GM18526 (cell line): ENCODE results near the gene TATDN2.
A peak's percentile ranks its signal among the peaks of the same experiment; 100 is the strongest.

Source experiments
- POLR2A ChIP-seq: IDR thresholded peaks from 3 replicates; pipeline ENCODE4 v1.6.1; 2011; ENCODE audit not compliant: insufficient read length; ENCODE audit errors: extremely low read depth

The TATDN2 gene

DNA sequence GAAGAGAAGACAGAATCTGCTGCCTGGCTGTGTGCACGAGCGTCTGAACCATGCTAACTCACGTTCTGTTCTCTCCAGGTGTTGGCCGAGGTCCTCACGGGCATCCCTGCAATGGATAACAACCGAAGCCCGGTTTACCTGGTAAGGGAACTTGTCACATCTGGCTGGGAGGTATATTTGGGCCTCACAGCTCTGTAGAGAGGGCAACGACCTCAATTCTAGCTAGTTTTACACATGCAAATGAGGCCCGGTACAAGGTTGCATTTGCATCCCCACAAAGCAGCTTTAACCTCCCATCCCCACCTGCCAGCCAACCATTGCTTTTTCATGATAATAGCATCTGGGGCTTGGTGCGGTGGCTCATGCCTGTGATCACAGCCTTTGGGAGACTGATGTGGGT, 22.0 kb upstream of the TATDN2 start:
- no peak for TF ChIP-seq POLR2A

DNA sequence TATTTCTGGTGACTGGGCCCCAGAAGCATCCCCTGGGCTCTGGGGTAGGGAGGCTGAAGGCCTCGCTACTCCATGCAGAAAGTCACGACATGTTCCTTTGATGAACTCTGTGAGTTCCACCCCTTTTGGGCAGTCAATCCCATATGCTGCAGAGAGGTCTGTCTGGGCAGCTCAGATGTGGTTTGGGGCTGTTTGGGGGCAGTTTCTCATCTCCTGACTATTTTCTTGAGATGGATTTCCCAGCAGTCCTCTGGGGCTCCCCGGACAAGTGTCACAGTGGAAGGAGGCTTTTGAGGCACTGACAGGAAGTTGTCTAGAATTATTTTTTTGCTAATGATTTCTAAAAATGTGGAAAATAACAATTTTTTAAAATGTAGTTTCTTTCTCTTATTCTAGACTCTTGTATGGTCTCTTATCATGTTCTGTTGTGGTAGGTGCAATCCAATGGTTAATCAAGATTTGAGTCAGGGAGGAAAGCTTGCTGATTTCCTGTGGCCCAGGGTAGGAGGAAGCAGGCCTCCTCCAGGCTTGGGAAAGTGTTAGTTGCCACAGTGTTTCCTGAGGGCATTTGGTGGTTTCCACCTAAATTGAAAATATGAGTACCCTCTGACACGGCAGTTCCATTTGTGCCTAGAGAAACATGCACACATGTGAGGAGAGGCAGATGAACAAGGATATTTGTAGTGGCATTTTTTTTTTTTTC, 19.9 kb upstream of the TATDN2 start:
- TF ChIP-seq POLR2A = no peak

DNA sequence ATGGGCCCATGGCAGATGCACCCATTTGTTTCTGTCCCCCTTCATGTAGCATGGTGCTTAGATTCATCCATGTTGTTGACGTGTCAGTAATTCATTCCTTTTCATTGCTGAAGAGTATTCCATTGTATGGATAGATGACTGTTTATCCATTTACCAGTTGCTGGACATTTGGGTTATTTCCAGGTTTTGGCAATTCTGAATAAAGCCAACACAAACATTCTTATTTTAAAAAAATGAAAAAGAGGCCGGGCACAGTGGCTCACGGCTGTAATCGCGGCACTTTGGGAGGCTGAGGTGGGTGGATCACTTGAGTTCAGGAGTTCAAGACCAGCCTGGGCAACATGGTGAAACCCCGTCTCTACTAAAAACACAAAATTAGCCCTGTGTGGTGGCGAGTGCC, 18.7 kb upstream of the TATDN2 start:
- no peak for TF ChIP-seq POLR2A

DNA sequence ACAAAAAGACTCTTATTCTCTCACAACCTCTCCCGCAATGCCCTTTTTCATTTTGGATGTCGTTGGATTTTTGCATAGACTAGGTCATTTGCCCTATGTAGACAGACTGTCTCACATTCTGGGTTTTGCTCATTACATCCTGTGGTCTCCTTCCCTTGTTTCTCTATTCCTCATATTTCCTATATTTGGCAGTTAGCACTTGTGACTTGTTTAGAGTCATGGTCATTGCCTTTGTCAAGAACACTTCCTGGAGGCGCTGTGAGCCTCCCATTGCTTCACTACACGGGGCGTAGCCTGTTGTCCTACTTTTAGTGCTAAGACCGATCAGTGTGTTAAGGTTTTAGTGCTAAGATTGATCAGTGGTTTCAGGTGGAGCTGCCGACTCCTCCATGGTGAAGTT, 16.1 kb upstream of the TATDN2 start:
- no peak for TF ChIP-seq POLR2A

DNA sequence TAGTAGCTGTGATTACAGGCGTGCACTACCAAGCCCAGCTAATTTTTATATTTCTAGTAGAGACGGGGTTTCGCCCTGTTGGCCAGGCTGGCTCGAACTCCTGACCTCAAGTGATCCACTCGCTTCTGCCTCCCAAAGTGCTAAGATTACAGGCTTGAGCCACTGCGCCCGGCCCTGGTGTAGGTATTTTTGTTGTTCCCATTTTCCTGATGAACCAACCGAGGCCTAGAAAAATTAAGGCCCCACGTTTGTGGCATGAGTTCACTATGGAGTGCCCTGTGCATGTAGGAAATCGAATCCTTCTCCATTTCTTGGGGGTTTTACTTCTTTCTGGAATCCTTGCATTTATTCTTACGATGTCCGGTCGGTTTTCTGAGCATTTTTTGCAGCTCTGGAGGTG, 14.3 kb upstream of the TATDN2 start:
- TF ChIP-seq POLR2A = no peak

DNA sequence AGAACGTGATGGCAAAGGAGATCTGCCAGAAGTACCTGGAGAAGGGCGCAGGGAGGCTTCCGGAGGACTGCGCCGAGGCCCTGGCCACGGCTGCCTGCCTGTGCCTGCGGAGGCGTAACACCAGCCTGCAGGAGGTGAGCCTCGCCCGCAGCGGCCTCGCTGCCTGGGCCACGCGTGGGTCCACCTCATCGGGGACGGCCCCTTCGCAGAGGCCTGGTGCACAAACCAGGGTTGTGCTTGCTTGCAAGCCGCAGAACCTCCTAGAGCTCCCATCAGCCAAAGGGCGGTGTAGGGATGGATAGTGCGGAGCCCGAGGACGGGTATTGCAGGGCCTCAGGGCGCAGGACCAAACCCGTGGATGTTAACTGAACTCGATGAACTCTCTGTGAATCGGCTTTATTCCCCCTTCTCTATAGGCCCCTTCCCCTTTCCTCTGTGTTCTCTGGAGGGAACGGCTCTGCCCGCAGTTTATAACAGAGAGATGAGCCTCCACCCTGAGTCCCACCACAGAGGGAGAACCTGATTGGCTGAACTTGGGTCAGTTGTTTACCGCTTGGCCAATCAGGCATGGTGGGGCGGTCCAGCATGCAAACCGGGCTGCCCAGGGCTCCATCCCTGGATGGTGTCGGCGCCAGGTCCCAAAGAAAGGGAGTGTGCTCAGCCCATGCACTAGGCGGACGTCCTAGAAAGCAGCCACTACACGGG, 13.6 kb upstream of the TATDN2 start:
- TF ChIP-seq POLR2A = no peak

DNA sequence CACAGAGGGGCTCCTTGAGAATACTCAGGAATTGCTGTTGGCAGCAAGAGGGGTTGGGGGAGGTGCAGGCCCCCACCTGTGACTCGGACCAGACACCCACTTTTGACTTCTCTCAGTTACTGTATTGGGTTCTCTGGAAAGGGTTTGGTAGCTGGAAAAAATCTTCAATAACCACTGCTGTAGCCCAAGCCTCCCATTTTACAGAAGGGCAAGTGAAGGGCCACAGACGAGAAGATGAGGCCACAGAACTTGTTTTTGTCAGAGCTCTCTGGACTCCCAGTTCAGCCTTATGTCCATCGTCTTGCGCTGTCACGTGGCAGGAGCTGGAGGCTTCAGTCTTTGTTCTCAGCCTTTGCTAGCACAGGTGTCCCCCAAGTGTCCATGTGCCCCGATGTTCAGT, 12.7 kb upstream of the TATDN2 start:
- no peak for TF ChIP-seq POLR2A

DNA sequence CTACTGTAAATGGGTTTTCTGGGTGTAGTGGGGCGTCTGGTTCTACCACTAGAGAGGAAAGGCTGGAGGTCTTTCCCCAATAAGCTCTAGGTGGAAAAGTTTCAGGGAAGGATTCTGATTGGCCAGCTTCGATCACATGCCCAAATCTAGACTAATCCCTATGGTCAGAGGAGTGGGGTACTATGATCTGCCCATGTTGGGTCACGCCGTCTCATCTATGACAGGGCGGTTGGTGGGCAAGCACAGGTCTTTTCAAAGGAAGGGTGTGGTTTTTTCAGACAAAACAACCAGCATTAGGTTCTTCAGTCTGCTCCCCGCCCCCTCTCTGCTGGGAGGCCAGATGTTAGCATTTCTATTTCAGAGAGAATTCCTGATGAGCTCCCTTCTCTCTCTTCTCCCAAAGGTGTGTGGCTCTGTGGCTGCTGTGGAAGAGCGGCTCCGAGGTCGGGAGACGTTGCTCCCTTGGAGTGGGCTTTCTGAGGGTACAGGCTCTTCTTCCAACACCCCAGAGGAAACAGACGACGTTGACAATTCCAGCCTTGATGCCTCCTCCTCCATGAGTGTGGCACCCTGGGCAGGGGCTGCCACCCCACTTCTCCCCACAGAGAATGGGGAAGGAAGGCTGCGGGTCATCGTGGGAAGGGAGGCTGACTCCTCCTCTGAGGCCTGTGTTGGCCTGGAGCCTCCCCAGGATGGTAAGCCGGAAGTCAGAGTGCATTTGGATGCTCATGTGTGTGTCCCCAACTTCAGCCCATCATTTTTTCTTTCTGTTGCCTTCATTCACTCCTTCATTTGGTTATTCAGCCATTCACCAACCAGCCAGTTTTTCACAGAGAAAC, 9.7 kb upstream of the TATDN2 start:
- TF ChIP-seq POLR2A = no peak

DNA sequence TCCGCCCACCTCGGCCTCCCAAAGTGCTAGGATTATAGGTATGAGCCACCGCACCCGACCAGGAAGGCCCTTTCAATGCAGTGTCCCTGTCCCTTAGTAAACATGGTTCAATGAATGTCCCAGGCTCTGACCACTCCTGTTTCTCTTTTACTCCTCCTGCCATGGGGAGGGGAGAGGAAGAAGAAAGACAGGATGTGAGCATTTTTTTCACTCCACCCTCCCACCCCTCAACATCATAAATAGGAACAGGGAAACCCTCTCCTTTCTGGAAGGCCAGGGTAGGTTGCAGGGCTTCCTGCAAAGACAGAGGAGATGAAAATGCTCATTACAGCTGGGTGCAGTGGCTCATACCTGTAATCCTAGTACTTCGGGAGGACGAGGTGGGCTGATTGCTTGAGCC, 7.5 kb upstream of the TATDN2 start:
- no peak for TF ChIP-seq POLR2A

DNA sequence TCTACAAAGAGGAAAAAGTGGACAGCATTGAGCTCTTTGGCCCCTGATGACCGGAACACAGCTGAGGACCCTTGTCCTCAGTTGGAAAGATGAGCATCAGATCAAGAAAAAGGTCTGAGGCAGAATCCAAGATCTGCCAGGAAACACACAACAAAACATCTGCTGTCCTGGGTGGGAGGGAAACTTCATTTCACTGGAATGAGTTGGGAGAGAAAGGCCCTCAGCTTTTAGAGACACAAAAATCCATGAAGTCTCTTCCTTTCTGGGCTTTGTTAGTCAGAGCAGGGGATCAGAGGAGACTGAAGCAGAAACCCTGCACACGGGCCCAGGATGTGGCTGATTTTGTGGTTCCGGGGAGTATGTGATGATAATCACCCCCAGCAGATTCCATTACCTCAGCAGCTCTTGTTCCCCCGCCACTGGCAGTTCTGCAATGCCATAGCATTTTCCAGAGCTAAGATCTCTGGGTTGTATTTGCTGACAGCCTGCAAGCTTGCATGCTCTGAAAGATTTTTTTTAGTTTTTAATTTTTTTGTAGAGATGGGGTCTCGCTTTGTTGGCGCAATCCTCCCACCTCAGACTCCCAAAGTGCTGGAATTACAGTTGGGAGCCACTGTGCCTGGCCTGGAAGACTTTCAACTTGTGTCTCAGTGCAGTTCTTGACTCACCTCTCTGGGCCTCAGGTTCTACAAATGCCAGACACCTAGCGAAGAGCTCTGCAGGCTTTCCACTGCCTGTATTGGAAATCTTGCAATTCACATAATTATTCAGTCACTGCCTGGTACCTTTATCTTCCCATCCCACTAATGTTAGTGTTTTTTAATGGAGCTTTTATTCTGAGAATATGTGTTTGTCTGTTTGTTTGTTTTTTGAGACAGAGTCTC, 5.8 kb upstream of the TATDN2 start:
- TF ChIP-seq POLR2A = no peak

DNA sequence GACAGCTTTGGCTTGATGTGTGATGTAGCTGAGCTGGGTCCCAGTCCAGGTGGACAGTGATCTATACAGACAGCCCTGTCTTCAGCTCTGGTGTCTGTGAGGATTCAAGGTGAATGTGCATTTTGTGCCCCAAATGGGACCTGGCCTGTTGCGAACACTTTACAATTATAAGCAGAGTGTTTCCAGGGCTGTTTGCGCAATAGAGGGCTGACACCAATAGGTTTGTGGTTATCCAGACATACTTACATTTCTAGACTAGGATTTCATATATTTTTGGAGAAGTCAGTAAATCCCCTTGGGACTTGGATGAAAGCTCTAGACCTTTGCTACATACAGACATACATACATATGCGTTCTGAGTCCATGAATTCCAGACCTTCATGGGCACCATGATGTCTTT, 4.2 kb upstream of the TATDN2 start:
- no peak for TF ChIP-seq POLR2A

DNA sequence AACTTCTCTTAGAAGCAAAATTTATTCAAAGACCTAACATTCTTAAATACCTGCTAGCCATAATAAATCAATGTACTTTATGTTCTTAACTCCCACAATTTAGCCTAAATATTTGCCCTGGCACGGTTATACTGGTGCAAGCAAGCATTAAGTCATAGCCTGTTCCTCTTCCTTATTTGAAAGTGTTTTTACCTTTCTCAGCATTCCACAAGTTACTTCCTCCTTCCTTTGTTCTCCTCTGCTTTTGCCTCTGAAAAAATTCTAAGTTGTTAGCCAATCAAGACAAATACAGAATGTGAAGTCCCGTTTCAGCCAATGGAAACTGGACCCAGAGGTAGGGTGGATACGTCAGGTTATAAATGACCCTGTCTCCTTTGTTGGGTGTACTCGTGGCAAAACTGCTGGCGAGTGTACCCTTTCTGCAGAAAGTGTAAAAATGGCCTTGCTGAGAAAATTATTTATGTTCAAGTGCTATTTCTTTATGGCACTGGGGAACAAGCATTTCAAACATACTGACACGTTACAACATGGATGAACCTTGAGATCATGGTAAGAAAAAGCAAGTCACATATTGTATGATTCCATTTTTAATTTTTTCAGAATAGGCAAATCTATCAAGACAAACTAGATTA, 3.1 kb upstream of the TATDN2 start:
- no peak for TF ChIP-seq POLR2A

DNA sequence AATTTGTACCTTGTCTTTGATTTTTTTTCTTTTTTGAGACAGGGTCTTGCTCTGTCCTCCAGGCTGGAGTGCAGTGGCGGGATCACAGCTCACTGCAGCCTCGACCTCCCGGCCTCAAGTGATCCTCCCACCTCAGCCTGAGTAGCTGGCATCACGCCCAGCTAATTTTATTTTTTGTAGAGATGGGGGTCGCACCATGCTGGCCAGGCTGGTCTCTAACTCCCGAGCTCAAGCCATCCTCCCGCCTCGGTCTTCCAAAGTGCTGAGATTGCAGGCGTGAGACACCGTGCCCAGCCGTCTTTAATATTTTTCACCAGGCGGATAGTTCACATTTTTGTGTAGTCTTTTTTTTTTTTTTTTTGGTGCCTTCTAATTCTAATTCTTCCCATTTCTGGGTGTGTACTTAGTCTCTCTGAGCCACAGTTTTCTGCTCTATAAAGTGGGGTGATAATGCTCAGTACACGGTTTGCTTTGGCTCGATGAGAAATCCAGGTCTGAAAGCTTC, 528 bp upstream of the TATDN2 start:
- TF ChIP-seq POLR2A = no peak

DNA sequence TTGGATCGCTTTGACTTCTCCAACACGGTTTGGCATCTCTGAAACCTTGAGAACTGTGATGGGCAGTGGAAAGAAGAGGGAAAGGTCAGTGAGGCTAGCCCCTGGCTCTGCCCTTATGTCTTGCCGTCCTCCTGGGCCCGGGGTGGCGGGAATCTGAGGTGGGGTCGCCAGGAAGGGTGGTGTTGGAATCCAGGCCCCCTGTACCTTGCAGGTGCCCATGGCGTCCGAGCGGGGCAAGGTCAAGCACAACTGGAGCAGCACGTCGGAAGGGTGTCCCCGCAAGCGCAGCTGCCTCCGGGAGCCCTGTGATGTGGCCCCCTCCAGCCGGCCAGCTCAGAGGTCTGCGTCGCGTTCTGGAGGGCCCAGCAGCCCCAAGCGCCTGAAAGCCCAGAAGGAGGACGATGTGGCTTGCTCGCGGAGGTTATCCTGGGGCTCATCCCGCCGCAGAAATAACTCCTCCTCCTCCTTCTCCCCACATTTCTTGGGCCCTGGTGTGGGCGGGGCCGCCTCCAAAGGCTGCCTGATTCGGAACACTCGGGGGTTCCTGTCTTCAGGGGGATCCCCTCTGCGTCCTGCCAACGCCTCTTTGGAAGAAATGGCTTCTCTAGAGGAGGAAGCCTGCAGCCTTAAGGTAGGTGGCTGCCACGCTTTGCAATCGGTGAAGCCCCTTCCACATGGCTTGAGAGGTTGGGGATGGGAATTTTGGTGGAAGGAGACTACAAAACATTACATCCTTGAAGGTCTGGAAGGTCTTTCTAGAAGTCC, 907 bp downstream of the TATDN2 start:
- peak; percentile 23 for TF ChIP-seq POLR2A
